Measurements from ENCODE around the gene BRME1.

BRME1 gene

DNA sequence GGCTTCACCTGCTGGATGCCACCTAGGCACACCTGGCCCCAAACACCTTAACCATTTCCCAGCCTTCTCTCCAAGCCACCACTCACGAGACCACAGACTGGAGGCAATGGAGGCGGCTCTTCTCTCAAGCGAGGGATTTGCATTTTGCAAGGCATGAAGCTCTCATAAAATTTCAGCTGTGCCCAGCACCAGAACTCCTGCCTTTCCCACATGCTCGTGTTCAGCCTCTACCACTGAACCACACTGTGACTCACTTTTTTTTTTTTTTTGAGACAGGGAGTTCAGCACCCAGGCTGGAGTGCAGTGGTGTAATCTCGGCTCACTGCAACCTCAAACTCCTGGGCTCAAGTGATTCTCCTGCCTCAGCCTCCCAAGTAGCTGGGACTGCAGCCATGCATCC lies 18.4 kb downstream of the BRME1 start:
- TF ChIP-seq, protein P1, sequence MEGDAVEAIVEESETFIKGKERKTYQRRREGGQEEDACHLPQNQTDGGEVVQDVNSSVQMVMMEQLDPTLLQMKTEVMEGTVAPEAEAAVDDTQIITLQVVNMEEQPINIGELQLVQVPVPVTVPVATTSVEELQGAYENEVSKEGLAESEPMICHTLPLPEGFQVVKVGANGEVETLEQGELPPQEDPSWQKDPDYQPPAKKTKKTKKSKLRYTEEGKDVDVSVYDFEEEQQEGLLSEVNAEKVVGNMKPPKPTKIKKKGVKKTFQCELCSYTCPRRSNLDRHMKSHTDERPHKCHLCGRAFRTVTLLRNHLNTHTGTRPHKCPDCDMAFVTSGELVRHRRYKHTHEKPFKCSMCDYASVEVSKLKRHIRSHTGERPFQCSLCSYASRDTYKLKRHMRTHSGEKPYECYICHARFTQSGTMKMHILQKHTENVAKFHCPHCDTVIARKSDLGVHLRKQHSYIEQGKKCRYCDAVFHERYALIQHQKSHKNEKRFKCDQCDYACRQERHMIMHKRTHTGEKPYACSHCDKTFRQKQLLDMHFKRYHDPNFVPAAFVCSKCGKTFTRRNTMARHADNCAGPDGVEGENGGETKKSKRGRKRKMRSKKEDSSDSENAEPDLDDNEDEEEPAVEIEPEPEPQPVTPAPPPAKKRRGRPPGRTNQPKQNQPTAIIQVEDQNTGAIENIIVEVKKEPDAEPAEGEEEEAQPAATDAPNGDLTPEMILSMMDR (IDR thresholded peaks at IDR 0.05; ENCODE audit: low read depth, low read length), result no peak
- no peak overlapping the region for H3K4me3 ChIP-seq (ENCODE audit: low read depth, low read length)

DNA sequence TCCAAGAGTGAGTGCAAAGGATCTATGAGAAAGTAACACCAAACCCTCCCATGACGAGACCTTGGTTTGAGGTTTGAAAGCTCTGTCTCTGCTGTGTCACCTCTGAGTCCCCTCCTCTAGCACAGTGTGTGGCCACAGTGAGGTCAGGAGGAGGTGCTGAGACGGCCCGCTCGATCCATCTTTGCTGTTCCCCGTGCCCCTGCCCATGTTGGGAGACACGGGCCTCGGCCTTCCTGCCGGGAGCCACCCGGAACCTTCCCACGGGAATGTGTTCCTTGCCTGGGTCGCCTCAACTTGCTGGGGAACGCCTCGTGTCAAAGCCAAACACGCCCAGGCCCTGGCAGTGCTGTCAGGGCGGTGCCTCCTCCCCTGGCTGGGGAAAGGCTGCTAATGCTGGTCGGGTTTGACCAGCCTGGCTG lies 18.9 kb downstream of the BRME1 start:
- TF ChIP-seq, protein P1 (IDR thresholded peaks at IDR 0.05; ENCODE audit: low read depth, low read length), result no peak
- no peak overlapping the region for H3K4me3 ChIP-seq (ENCODE audit: low read depth, low read length)

DNA sequence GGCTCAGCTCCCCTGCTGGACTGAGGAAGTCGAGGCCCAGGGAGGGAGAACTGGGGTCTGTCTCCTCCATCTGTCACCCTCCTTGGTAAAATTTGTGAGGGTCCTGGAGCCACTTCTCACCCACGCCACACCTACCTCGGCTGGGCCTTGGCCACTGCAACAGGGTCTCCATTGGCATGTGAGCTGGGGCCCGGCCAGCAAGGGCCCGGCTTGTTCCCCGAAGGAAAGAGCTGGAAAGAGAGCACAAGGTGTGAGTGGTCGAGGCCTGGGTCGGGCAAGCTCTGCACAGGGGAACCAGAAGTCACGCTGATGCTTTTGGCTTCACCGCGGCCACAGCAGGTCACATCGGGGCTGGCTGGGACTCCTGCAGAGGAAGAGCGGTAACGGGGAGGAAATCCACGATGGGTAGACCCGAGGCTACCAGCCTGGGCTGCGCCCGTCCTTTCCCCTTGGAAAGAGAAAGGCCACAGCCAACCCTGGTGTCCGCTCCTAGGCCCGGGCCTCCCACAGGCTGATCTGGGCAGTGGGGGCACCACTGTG lies 20.0 kb downstream of the BRME1 start:
- TF ChIP-seq, protein P1 (IDR thresholded peaks at IDR 0.05; ENCODE audit: low read depth, low read length), result no peak
- H3K4me3 ChIP-seq (ENCODE audit: low read depth, low read length), result no peak overlapping the region

DNA sequence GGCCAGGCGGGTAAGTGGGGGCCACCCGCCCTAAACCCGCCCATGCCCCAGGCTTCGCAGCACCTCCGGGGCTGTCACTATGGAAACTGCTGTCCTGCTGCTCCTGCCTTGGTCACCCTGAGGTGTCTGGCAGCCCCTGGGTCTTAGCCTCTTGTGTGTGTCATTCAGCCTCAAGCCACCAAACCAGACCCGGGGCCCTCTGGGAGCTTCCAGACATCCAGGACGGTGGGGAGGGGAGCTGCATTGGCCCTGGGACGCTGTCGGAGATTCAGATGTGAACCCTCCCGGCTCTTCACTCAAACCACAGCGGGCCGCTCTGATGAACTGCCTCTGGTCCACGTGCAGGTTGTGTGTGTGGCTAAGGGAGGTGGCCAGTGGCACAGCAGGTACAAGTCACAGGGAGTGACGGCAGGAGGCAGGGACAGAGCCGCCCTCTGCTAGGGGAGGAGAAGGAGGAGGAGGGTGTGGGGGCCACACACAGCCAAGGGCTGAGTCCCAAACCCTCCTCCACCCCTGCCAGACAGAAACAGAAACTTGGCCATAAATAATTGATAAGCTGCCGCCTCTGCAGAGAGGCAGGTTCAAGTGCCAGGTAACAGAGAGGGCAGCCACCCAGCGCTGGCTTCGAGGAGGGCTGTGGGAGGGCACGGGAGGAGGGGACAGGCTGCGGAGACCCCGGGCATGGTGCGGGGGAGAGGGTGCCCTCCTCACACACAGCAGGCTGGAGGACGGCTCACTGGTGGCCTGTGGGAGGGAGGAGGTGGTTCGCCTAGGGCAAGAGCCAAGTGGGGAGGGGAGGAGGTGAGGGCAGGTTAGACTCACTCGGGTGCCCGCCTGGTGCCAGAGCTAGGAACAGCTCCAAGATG lies 21.0 kb downstream of the BRME1 start:
- TF ChIP-seq, protein P1 (IDR thresholded peaks at IDR 0.05; ENCODE audit: low read depth, low read length), result no peak
- H3K4me3 ChIP-seq (ENCODE audit: low read depth, low read length), result no peak overlapping the region

DNA sequence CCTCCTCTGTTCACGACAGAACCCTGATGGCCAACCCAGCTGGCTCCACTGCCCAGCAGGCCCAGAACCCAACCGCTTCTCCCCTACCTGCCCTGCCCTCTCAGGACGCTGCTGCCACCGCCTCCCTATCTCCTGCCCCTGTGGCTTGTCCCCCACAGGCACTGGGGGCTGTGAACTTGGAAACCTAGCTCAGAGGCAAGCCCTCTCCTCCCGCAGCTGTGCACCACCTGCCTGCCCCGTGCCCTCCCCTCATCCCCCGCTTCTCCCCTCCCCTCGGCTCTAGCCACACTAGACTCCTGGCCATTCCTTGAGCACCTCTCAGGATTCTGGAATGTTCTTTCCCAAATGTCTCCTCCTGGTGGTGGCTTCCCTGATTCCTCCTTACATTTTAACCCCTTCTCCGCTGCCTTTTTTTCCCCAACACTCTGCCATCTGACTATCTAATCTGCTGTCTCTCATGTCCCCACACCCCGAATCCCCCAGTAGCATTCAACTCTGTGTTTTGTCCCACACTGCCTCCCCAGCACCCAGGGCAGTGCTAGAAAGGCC lies 22.3 kb downstream of the BRME1 start:
- no peak overlapping the region for H3K4me3 ChIP-seq (ENCODE audit: low read depth, low read length)
- TF ChIP-seq, protein P1 (IDR thresholded peaks at IDR 0.05; ENCODE audit: low read depth, low read length), result no peak

DNA sequence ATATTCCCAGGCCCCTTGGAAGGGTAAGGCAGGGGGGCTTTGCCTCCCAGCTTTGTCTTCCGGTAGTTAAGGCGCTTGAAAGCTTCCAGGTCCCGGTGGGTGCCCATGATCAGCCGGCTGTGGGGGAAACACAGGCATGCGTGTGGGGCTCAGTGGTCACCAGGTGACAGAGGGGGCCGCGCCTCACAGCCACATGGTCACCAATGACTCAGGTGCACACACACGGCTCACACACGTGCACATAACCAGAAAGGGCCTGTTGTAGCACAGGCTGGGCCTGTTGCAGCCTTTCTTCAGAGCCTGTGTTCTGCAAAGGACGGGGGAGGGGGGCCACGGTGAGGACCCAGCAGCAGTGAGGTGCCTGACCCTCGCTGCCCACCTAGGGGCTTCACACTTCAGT lies 23.1 kb downstream of the BRME1 start:
- H3K4me3 ChIP-seq (ENCODE audit: low read depth, low read length), result no peak overlapping the region
- TF ChIP-seq, protein P1 (IDR thresholded peaks at IDR 0.05; ENCODE audit: low read depth, low read length), result no peak

DNA sequence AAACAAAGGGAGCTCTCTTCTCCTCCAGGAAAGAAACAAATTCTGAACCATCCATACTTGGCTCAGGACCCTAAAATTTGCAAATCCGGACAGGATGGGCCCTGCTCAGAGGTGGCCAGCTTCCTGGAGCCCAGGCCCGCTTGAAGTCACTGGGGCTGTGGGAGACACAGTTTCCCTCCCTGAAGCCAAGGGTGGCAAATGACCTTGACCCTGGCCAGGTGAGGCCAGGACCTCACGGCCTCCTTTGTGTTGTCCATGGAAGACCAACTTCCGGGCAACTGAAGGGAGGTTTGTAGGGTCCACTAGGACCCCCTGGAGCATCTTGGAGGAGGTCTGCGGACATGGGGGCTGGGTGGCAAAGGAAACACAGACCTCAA lies 23.5 kb downstream of the BRME1 start:
- TF ChIP-seq, protein P1 (IDR thresholded peaks at IDR 0.05; ENCODE audit: low read depth, low read length), result no peak

More for the DNA sequence above, 23.5 kb downstream of the BRME1 start:
- H3K4me3 ChIP-seq (ENCODE audit: low read depth, low read length), result no peak overlapping the region
